Ovary (tissue), 3 donors: Measurements from ENCODE around the gene KICS2.

Experiments used
- CTCF ChIP-seq, 3 donors: fragments of 450-650 bp in 2 of 3; fragments of 200-600 bp in 1 of 3; IDR thresholded peaks; one replicate each; pipeline versions ENCODE4 v1.5.1 to v1.8.0; 2016 to 2022; ENCODE audit warnings: antibody characterized with exemption in 3 of 3, mild to moderate bottlenecking in 1 of 3
- EP300 ChIP-seq: sonication (generic); formaldehyde crosslinking; IDR thresholded peaks from one replicate; pipeline ENCODE4 v1.6.1; 2017; ENCODE audit warnings: antibody characterized with exemption
- donor health status: DM: no; HTN: no; CAD: no.

GRCh38 chr12:64178122-64178521, 44.0 kb downstream of the KICS2 start:
- no peak for TF ChIP-seq CTCF (IDR thresholded peaks at IDR 0.05)
- no peak for TF ChIP-seq EP300
